ENCODE data around the gene KRT6A.

KRT6A gene

GRCh38 chr12:52517005-52517835 lies 24.2 kb upstream of the KRT6A start:
- no peak overlapping the region for H3K27ac ChIP-seq (ENCODE audit: low read length)
- no peaks in the 10 kb centered on the region for H3K79me2 ChIP-seq (ENCODE audit: insufficient read depth, low read length)
- no peak overlapping the region for H3K9ac ChIP-seq (ENCODE audit: low read depth, low read length)
- H3K9me3 ChIP-seq (ENCODE audit: insufficient read depth, low read length, severe bottlenecking), result no peaks in the 10 kb centered on the region
- H2AFZ ChIP-seq (ENCODE audit: low read depth, low read length), result no peak overlapping the region
- DNase-seq (no peak), ATAC-seq (ENCODE audit: insufficient read depth, low read depth) (no peak)
- H3K36me3 ChIP-seq (ENCODE audit: insufficient read depth, low read length), result no peaks in the 10 kb centered on the region
- no peak overlapping the region for H3K4me3 ChIP-seq (ENCODE audit: low read depth in 1 of 2, low read length in 2 of 2)
- no peak for TF ChIP-seq EZH2 (IDR thresholded peaks at IDR 0.05; ENCODE audit: borderline replicate concordance, low read depth, low read length, severe bottlenecking)
- no peak overlapping the region for H3K4me2 ChIP-seq (ENCODE audit: insufficient read depth, low read length)
- peaks cover 15% of the 10 kb centered on the region for H3K27me3 ChIP-seq (ENCODE audit: insufficient read depth, low read length, poor library complexity)
- no peaks in the 10 kb centered on the region for H4K20me1 ChIP-seq (ENCODE audit: insufficient read depth, low read length)
- H3K4me1 ChIP-seq (ENCODE audit: insufficient read depth, low read length), result no peaks in the 10 kb centered on the region

DNA sequence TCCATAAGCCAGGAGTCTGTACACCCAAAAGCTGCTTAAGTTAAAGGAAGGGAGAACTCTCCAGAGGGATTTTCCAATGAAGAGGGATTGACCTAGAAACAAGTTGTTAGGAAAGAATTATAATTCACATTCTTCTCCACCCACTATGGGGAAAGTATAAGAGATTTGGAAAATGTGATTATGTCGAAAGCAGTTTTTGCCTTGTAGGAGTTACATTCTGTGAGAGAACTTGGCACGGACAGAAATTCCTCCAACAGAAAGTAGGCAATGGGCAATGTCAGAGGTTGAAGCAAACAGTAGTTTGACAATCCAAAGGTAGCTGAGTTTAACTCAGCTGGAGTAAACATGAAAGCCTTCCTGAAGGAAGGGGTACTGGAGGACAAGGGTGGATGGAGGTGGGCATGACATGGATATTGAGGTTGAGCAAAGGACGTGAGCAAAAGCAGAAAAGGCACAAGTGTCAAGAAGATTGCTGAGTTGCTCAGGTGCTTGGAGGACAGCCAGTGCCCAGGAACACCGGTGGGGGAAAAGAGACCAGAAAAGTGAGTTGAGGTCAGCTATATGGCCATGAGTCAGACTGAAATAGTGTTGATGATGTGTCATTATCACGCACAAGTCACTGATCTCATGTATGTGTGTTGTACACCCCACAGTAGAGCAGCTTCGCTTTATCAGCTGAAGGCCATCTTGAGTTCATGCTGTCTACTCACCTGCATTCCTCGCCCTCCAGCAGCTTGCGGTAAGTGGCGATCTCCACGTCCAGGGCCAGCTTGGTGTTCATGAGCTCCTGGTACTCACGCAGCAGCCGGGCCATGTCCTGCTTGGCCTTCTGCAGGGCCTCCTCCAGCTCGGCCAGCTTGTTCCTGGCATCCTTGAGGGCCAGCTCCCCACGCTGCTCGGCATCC lies 23.1 kb upstream of the KRT6A start:
- Histone ChIP-seq H2AFZ (ENCODE audit: low read depth, low read length) (no peak overlapping the region), H3K27ac (ENCODE audit: low read length) (no peak overlapping the region), H3K4me2 (ENCODE audit: insufficient read depth, low read length) (no peak overlapping the region), H4K20me1 (ENCODE audit: insufficient read depth, low read length) (no peaks in the 10 kb centered on the region), H3K4me3 (ENCODE audit: low read depth in 1 of 2, low read length in 2 of 2) (no peak overlapping the region), H3K36me3 (ENCODE audit: insufficient read depth, low read length) (no peaks in the 10 kb centered on the region), H3K9ac (ENCODE audit: low read depth, low read length) (no peak overlapping the region), H3K9me3 (ENCODE audit: insufficient read depth, low read length, severe bottlenecking) (no peaks in the 10 kb centered on the region), H3K4me1 (ENCODE audit: insufficient read depth, low read length) (no peaks in the 10 kb centered on the region), H3K27me3 (ENCODE audit: insufficient read depth, low read length, poor library complexity) (peaks cover 15% of the 10 kb centered on the region), H3K79me2 (ENCODE audit: insufficient read depth, low read length) (no peaks in the 10 kb centered on the region)
- no peak for TF ChIP-seq EZH2 (IDR thresholded peaks at IDR 0.05; ENCODE audit: borderline replicate concordance, low read depth, low read length, severe bottlenecking)
- TF ChIP-seq, protein P1, sequence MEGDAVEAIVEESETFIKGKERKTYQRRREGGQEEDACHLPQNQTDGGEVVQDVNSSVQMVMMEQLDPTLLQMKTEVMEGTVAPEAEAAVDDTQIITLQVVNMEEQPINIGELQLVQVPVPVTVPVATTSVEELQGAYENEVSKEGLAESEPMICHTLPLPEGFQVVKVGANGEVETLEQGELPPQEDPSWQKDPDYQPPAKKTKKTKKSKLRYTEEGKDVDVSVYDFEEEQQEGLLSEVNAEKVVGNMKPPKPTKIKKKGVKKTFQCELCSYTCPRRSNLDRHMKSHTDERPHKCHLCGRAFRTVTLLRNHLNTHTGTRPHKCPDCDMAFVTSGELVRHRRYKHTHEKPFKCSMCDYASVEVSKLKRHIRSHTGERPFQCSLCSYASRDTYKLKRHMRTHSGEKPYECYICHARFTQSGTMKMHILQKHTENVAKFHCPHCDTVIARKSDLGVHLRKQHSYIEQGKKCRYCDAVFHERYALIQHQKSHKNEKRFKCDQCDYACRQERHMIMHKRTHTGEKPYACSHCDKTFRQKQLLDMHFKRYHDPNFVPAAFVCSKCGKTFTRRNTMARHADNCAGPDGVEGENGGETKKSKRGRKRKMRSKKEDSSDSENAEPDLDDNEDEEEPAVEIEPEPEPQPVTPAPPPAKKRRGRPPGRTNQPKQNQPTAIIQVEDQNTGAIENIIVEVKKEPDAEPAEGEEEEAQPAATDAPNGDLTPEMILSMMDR (IDR thresholded peaks at IDR 0.05; ENCODE audit: borderline replicate concordance, extremely low read depth, low read length, poor library complexity, severe bottlenecking), result no peak
- ATAC-seq (ENCODE audit: insufficient read depth, low read depth), result no peak
- DNase-seq, result no peak

DNA sequence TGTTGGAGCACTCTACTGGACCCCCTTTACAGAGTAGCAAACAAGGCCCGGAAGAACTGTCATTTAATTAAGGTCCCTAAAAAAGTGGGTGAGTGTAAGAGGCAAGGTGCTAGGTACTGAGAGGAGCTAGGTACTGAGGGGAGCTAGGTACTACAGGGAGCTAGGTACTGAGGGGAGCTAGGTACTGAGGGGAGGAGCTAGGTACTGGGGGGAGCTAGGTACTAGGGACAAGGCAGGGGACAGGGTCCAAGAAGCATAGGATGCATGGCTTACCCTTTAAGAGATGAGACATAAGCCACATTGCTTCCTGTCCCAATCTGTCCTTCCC lies 22.2 kb upstream of the KRT6A start:
- no peak overlapping the region for H3K9ac ChIP-seq (ENCODE audit: low read depth, low read length)
- no peak overlapping the region for H3K4me2 ChIP-seq (ENCODE audit: insufficient read depth, low read length)
- no peak overlapping the region for H3K27ac ChIP-seq (ENCODE audit: low read length)
- H3K9me3 ChIP-seq (ENCODE audit: insufficient read depth, low read length, severe bottlenecking), result no peaks in the 10 kb centered on the region
- no peak overlapping the region for H3K4me3 ChIP-seq (ENCODE audit: low read depth in 1 of 2, low read length in 2 of 2)
- no peaks in the 10 kb centered on the region for H3K36me3 ChIP-seq (ENCODE audit: insufficient read depth, low read length)
- TF ChIP-seq EZH2 (IDR thresholded peaks at IDR 0.05; ENCODE audit: borderline replicate concordance, low read depth, low read length, severe bottlenecking), result no peak
- TF ChIP-seq, protein P1 (IDR thresholded peaks at IDR 0.05; ENCODE audit: borderline replicate concordance, extremely low read depth, low read length, poor library complexity, severe bottlenecking), result no peak
- H3K4me1 ChIP-seq (ENCODE audit: insufficient read depth, low read length), result no peaks in the 10 kb centered on the region
- H2AFZ ChIP-seq (ENCODE audit: low read depth, low read length), result no peak overlapping the region
- no peak for DNase-seq
- ATAC-seq (ENCODE audit: insufficient read depth, low read depth), result no peak
- peaks cover 15% of the 10 kb centered on the region for H3K27me3 ChIP-seq (ENCODE audit: insufficient read depth, low read length, poor library complexity)
- H4K20me1 ChIP-seq (ENCODE audit: insufficient read depth, low read length), result no peaks in the 10 kb centered on the region
- H3K79me2 ChIP-seq (ENCODE audit: insufficient read depth, low read length), result no peaks in the 10 kb centered on the region

All from DND-41 (cell line).